ENCODE measurements around the gene TSSK6. TPM values are rescaled to one million over a fixed set of nuclear protein-coding genes. Genes with fewer than 3 reads are reported as not detected.

The TSSK6 gene
- total RNA-seq, 1 experiment from 2014 or later = 4.5 TPM

DNA sequence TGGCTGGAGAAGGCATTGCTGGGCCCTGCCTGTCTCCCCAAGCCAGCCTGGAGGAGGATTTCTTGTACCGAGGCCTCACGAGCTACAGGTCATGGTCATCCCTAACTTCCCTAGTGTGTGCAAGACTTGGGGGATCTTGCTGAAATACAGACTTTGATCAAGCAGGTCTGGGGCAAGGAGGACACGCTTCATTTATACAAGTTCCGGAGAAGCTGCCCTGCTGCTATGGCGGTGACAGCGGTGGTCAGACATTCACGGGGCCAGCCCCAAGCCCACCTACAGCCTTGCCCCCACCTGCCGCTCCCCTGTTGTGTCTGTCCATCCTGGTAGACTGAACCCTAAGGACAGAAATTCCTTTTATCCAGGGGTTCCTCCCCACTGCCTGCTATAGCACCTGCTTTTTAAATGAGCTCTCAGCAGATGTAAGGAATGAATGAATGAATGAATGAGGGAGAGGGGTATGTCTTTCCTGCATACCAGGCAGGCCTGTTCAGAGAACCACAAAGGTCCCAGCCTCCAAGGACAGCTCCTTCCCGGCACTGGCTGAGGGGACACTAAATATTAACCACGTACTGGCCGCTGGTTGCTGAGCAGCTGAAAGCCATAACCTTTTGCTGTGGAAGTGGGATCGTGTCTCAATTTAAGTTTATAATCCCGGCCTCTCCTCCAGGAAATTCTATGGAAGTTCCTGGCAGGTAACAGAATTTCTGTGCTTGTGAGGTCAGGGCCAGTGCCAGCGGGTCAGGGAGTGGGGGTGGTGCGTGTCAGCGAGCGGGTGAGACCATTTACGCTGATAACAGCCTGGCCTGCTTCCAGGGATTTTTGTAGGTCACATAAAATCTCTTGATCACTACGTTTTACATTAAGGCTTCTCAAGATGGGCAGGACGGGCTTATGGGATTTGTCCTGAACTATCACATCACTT, 27.1 kb downstream of the TSSK6 start:
- Histone ChIP-seq H3K4me3 (ENCODE audit: low read length) (no peak overlapping the region), H3K4me2 (ENCODE audit: low read length) (no peak overlapping the region), H3F3A (ENCODE audit: low read length, unreplicated experiment) (no peaks in the 10 kb centered on the region), H3K36me3 (ENCODE audit: low read depth, low read length) (peaks cover 13% of the 10 kb centered on the region), H3K9ac (ENCODE audit: low read length) (peak overlapping the region; percentile 47), H3K9me2 (replicated peaks; ENCODE audit: low read length) (no peaks in the 10 kb centered on the region), H3K27me3 (ENCODE audit: low read length) (no peaks in the 10 kb centered on the region), H2AFZ (ENCODE audit: low read length) (no peak overlapping the region), H3K9me3 (ENCODE audit: low read length) (no peaks in the 10 kb centered on the region), H3K4me1 (ENCODE audit: insufficient read depth, low read length) (peaks cover 22% of the 10 kb centered on the region), H3K79me2 (ENCODE audit: low read length) (peaks cover 37% of the 10 kb centered on the region), H3K27ac (ENCODE audit: low read length) (peak overlapping the region; percentile 76), H4K20me1 (ENCODE audit: low read length) (no peaks in the 10 kb centered on the region)
- intact Hi-C loops (cut with micrococcal nuclease) = loop anchor here (2.0 kb wide), 1 partner anchor 81 kb away; no protein-coding TSS in a partner anchor
- CTCF ChIA-PET = no interaction called here
- no peak for ATAC-seq
- no TSS peak for BruUV-seq (replicated peaks)
- TF ChIP-seq EZH2phosphoT487 (IDR thresholded peaks at IDR 0.05; ENCODE audit: borderline replicate concordance, low read length) (no peak), EZH2 (IDR thresholded peaks at IDR 0.05; ENCODE audit: low read length, unreplicated experiment) (no peak)
- TF ChIP-seq, protein P1, sequence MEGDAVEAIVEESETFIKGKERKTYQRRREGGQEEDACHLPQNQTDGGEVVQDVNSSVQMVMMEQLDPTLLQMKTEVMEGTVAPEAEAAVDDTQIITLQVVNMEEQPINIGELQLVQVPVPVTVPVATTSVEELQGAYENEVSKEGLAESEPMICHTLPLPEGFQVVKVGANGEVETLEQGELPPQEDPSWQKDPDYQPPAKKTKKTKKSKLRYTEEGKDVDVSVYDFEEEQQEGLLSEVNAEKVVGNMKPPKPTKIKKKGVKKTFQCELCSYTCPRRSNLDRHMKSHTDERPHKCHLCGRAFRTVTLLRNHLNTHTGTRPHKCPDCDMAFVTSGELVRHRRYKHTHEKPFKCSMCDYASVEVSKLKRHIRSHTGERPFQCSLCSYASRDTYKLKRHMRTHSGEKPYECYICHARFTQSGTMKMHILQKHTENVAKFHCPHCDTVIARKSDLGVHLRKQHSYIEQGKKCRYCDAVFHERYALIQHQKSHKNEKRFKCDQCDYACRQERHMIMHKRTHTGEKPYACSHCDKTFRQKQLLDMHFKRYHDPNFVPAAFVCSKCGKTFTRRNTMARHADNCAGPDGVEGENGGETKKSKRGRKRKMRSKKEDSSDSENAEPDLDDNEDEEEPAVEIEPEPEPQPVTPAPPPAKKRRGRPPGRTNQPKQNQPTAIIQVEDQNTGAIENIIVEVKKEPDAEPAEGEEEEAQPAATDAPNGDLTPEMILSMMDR (conservative IDR thresholded peaks at IDR 0.05; ENCODE audit: low read depth, low read length) = no peak
- no peak for DNase-seq
- POLR2A ChIA-PET (ENCODE audit: unreplicated experiment) = interaction anchor here (0.6 to 0.7 kb wide), 2 partner anchors 36 to 166 kb away, joined by 3 read pairs; no protein-coding TSS in a partner anchor

DNA sequence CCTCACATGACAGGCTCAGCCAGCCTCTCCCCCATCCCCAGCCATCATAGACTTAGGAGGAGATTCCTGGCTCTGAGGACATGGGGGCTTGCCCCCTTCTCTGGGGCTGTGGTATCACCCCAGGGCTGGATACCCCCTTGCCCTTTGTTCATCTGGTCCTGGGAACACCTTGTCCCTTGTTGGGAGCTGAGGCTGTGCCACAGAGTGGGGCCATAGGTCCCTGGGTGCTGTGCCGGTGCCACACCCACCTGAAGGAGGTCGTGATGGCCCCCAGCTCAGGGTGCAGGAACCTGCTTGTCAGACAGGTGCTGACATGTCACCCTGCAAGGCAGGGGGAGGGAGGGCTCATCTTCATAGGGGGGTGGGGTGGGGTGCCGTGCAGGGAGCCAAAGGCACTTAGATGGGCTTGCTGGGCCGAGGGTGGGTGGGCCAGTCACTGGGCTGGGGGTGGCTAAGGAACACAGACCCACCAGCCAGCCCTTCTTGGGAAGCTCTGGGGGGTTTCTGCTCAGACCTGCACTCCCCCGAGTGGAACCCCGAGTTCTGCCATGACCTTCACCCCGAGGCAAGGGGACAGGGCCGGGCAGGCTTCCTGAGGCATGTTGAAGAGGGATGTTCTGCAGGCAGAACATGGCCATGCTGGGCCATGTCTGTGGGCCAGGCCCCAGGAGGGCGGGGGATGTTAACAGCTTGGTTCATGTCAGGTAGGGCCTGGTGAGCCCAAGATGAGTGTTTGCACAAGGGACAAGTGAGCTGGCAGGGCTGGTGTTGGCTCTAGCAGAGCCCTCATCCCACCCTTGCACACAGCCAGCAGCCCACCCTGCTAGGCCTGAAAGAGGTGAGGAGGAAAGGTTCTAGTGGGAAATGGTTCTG, 28.0 kb downstream of the TSSK6 start:
- POLR2A ChIA-PET (ENCODE audit: unreplicated experiment) = no interaction called here

More for the DNA sequence above, 28.0 kb downstream of the TSSK6 start:
- no peak overlapping the region for H3K27ac ChIP-seq (ENCODE audit: low read length)
- H3F3A ChIP-seq (ENCODE audit: low read length, unreplicated experiment) = no peaks in the 10 kb centered on the region
- no peaks in the 10 kb centered on the region for H3K27me3 ChIP-seq (ENCODE audit: low read length)
- no peak for ATAC-seq
- H2AFZ ChIP-seq (ENCODE audit: low read length) = no peak overlapping the region
- H3K9me3 ChIP-seq (ENCODE audit: low read length) = no peaks in the 10 kb centered on the region
- no peak for DNase-seq
- BruUV-seq (replicated peaks) = no TSS peak
- peaks cover 22% of the 10 kb centered on the region for H3K4me1 ChIP-seq (ENCODE audit: insufficient read depth, low read length)
- no peak overlapping the region for H3K9ac ChIP-seq (ENCODE audit: low read length)
- intact Hi-C loops (cut with micrococcal nuclease) = no loop called here
- no peak overlapping the region for H3K4me2 ChIP-seq (ENCODE audit: low read length)
- H3K4me3 ChIP-seq (ENCODE audit: low read length) = no peak overlapping the region
- peaks cover 37% of the 10 kb centered on the region for H3K79me2 ChIP-seq (ENCODE audit: low read length)
- TF ChIP-seq EZH2 (IDR thresholded peaks at IDR 0.05; ENCODE audit: low read length, unreplicated experiment) = no peak
- TF ChIP-seq, protein P1 (conservative IDR thresholded peaks at IDR 0.05; ENCODE audit: low read depth, low read length) = no peak
- TF ChIP-seq EZH2phosphoT487 (IDR thresholded peaks at IDR 0.05; ENCODE audit: borderline replicate concordance, low read length) = no peak
- no peaks in the 10 kb centered on the region for H3K9me2 ChIP-seq (replicated peaks; ENCODE audit: low read length)
- CTCF ChIA-PET = no interaction called here
- peaks cover 9% of the 10 kb centered on the region for H3K36me3 ChIP-seq (ENCODE audit: low read depth, low read length)
- no peaks in the 10 kb centered on the region for H4K20me1 ChIP-seq (ENCODE audit: low read length)

Measured in PC-3 (cell line).